SKM-1 treated with dmso at 0.1 percent for 144 hours (cell line): ENCODE data around the gene SNX20.
A peak's percentile ranks its signal among the peaks of the same experiment; 100 is the strongest.

Experiments
- DNase-seq: peaks from one replicate; lab custom pipeline; 2025; ENCODE audit not compliant: unreplicated experiment; lab: John Stamatoyannopoulos, UW

Gene SNX20

DNA sequence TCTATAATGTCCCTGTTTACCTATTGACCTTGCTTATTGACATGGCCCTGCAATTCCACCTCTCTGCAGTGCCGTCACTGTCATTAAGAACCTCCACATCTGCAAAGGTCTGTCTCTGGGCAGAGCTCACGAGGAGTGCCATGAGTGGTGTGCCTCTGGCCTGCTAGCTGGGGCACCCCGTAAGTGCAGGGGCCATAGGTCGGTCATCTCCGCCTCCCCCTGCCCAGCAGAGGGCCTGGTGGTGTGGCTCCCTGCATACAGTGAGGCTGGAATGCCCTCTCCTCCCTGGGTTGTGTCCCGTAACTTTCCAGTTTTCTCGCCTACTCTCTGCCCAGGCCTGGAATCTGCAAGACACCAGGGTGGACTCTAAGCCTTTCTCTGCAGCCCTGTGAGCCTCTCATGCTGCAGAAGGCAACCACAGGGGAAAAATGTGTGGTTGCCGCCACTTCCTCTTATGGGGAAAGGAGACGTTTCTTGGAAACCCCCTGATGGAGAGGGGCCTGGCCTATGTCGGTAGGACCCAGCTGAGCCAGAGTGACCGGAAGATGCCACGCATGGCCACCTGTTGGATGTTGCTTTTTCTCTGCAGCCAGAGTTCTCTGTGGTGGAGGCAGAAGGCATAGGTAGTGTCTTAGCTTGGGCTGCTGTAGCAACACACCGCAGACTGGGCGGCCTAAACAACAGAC, 2.7 kb upstream of the SNX20 start:
- DNase-seq: peak; percentile 83

DNA sequence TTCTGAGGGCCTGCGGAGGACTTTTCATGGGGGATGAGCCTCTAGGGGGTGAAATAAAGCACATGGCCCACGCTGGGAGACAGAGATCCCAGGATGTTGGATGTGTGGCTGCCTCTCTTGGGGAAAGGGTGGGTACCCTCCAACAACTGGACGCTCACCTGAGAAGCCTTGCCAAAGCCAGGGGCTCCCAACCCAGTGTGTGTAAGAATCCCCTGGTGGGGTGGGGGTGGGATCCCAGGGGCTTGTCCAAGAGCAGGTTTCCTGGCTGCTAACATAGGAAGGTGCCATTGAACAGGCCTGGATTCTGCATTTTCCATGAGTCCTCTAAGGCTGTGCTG, 587 bp downstream of the SNX20 start:
- DNase-seq: no peak

DNA sequence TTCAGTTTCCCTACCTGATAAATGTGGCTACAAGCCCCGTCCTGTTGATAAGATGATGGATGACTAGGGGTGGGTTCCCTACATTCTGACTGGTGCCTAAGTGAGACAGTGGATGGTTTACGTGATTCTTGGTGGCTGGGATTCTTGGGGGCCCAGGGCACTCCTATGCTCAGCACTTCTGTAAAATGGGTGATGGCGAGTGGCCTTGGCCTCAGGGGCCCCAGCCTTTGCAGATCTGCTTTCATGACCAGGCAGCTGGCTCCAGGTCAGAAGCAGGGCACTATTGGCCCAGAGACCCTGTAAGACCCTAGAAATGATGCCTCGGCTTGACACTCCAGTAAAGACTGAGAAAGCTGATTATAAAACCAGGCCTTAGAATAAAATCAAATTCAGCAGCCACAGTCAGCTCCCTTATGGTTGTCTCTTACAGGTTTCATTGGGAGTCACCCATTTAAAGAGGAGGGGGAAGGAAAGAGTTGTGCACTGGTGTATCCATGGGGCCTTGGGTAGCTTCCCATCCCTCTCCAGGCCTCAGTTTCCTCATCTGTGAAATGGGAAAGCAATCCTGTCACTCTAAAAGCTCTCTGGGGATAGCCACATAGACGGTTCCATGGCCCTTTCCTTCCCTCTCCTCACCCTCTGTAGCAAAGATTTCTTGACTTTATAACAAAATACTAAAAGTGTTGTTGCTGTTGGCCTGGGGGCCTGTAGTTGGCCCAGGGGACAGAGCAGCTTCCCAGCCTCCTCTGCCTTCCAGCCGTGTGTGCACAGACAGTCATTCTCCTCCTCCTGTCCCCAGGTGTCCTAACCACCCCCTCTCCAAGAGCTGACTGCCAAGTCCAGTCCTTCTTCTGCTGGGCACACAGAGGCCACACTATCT, 1.2 kb downstream of the SNX20 start:
- DNase-seq: no peak

DNA sequence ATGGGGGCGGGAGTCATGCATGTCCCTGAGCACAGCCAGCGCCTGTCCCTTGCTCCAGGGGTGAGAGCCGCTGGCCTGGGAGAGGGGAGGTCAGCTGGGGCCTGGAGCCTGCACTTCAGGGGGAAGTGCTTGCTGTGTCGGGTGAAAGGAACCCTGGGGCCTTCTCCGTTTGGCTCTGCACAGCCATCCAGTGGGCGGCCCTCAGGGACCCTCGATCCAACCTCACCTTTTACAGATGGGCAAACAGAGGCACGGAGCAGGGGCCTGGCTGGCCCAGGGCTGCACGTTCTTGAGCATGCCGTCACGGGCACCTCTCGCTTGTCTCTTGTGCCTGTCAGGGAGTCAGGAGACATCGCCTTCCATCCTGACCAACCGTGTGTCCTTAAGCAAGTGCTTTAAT, 1.8 kb downstream of the SNX20 start:
- no peak for DNase-seq

DNA sequence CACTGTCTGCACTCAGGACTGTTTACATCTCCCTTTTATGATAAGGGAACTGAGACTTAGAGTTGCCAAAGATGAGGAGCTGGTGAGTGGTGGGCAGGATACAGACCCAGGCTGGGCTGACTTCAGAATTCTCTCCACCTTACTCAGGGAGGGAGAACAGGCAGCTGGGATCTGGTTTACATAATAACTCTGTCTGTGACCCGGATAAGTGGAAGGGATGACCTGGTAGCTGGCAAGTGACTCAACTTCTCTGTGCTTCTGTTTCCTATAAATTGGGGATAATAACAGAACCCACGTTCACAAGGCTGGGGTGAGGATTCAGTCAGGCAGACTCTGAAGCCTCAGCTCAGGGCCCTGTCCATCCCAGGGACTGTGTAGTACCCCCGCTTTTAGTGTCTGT, 2.6 kb downstream of the SNX20 start:
- no peak for DNase-seq

DNA sequence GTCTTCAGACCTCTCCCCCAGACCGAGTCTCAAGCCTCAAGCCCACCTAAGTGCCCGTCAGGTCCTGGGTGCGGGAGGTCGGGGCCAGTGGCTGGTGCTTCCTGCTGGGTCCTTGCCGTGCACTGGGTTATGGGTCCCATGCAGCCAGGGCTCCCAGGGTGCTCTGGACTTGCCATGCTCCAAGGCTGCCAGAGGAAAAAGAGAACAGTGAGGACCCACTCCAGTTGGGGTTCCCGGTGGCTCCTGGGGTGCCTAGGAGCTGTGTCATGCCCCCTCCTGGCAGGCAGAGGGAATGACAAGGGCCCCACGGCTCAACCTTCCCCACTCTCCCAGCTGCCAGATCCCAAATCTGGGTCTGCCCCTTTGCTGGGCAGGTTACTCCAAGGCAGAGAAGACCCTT, 3.8 kb downstream of the SNX20 start:
- no peak for DNase-seq

DNA sequence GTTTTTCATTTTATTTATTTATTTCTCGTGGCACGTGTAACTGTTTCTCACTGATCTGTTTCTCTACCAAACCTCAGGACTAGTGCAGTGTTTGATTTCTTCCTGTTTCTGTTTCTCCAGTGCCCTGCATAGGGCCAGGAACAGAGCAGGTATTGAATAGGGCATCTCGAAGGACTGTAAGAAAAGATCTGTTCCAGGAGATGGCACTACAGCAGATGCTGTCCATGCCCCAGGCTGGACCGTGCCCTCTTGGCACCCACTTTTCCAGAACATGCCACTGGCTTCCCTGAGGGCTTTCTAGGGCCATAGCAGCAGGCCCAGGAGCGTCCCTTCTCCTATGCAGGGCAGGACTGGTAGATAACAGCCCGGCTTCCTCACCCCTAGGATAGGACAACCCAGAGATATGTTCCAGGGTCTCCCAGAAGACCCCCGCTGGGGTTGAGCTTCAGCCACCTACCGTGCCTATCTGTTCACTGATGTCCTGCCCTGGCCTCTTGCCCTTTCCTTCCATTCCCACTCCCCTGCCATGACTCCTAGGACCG, 4.4 kb downstream of the SNX20 start:
- DNase-seq: no peak

DNA sequence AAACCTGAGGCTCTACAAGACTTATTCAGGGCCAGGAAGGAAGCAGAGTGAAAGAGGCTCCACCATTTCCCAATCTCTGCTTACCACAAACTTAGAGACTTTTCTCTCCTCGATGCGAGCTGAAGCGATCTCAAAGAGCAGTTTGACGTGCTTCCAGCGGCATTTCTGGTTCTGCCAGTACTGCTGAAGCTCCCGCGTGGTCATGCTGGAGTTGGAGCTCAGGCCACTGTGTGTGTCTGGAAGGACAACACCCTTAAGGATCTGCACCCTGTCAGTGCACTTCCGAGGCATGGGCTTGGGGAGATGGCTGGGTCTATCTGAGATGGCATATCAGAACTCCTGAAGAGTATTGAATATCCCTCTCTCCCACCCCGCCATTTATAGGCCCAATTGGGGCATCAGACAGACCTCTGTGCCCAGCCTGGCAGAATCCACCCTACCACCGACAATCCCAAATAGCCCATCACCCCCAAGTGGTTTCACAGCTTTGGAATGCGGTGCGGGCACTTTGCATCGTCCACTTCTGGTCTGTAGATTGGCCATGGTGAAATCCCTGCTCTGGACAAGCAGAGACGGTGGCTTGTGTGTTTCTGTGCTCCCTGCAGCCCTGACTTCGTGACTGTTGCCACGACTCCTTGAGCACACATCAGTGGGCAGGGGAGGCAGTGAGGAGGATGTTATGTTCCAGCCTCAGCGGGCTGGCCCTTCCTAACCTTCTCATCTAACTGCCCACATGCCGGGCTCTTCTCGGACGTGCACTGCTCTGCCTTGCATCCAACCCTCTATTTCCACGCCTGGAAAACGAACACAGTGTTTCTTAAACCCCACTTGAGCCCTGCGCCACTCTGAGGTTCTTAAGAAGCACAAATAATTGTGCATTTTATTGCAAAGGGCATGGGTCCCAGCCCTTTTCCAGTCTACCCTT, 5.2 kb downstream of the SNX20 start:
- DNase-seq: no peak

DNA sequence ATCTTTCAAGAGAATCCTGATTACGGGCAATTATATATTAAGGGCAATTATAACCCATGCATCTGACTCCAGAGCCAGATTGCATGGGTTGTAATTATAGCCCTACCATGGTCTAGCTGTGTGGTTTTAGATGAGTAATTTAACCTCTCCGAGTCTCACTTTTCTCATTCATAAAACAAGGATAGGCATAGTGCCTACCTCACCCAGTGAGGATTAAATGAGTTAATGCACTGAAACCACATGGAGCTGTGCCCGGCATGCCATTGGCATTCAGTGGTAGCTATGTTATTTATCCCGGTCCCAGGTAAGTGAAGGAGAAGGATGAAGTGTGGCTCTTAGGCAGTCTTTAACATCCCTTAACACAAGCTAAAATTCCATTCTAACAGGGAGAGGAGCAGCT, 6.3 kb downstream of the SNX20 start:
- no peak for DNase-seq

DNA sequence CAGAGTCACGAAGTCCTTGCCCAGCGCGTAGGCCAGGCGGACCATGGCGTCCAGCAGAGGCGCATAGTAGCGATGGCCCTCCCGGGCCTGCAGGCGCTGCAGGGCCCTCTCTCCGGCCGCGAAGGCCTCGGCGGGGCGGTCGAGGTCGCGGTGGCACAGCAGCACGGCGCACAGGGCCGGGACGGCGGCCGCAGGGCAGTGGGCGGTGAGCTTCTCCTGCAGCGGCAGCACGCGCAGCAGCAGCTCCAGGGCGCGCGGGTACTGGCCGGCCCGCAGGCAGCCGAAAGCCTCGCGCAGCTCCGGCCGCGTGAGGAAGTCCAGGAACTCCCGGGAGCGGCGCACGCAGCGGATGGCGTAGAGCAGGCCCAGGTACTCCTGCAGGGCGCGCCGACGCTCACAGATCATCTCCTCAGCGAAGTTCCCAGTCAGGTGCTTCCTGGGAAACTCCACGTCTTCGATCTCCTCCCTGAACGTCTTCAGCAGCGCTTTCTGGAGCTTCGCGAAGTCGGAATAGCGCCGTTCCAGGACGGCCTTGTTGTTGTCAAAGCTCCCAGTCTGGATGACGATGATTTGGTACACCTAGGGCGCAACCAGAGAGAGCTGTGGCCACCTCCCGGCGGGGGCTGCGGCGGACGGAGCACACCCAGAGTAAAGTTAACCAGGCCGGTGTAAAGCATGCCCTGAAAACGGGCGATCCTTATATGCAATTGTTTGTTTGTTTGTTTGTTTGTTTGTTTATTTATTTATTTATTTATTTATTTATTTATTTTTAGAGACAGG, 7.4 kb downstream of the SNX20 start:
- no peak for DNase-seq

DNA sequence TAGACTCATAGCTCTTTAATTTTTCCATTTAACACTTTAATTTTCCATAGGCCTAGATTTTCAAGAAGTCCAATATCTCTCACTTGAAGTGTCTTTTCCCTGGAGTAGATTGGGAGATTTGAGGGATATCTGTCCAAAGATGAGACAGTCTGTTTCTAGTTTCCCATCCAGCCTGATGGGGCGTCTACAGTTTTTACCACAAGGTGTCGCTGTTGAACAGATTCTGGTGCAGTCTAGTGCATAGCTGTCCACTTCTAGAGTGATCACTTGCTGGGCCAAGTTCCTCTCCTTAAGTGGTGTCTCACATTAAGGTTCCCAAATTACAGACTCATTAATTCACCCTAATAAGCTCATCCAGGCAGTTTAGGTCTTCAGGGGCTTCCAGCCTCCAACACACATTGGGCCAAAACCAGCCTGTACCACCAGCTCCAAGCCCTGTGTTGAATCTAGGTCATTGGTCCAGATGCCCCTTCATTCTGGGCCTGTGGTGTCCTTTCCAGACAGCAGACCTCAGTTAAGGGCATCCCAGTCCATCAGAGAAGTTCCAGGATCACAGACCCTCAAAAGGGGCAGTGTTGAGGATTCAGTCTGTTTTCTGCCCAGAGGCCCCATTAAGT, 9.4 kb downstream of the SNX20 start:
- DNase-seq: peak; percentile 43

DNA sequence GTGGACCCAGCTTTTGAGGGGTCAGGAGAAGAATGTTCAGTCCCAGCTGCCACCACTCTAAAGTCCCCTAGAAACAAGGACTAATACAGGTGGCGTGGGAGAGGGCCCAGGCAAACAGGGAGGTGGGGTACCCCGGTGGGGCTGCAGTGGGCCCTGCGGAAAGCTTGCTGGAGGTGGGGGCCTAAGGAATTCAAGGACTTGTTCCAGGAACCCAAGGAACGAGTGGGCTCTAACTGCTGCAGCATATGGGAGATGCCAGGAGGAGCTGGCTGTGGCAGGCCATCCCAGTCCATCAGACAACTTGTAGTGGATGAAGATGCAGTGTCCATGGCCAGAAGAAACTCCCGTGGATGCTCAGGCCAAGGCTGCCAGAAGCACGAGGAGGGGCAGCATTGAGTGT, 10.6 kb downstream of the SNX20 start:
- DNase-seq: no peak

DNA sequence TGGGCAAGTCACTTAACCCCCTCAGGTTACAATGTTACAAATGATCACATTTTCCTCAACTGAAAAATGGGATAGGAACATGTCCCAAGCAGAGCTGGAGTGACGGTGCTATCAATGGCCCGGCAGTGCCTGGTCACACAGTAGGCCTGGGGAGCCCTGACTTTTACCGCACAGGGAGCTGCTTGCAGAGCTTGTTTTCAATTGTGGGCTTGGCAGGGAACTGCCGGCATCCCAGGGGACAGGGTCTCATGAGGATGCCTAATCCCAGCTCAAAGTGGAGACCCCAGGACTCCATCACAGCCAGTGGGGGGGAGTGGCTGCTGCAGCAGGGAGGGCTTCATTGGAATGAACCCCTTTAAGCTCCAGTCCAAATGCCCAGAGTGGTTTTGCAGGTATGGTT, 11.4 kb downstream of the SNX20 start:
- no peak for DNase-seq

DNA sequence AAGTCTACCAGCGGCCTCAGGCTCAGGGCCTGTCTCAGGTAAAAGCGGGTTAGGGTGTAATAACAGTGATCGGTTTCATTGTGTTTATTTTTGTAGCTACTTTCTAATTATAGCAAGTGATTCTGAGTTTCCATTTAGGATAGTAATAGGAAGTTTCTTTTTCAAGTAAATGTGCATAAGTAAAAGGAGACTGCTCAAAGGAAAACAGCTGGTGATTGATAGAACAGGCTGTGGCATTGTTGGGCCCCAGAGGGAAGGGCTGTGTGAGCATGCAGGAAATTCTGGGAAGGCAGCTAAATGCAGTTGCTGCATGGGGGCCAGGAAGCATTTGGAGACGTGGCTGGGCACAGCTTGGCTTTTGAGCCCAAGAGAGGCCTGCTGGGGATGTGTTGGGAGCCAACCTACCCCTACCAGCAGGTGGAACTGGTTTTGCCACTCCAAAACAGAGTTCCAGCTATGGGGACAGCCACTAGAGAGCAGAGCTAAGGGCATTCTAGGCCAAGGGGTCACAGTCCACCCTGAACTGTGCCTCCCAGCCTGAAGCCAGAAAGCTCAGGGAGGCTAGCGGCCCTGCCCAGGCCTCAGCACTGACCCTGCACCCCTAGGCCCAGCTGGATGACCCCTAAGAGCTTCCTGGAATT, 12.6 kb downstream of the SNX20 start:
- DNase-seq: no peak

DNA sequence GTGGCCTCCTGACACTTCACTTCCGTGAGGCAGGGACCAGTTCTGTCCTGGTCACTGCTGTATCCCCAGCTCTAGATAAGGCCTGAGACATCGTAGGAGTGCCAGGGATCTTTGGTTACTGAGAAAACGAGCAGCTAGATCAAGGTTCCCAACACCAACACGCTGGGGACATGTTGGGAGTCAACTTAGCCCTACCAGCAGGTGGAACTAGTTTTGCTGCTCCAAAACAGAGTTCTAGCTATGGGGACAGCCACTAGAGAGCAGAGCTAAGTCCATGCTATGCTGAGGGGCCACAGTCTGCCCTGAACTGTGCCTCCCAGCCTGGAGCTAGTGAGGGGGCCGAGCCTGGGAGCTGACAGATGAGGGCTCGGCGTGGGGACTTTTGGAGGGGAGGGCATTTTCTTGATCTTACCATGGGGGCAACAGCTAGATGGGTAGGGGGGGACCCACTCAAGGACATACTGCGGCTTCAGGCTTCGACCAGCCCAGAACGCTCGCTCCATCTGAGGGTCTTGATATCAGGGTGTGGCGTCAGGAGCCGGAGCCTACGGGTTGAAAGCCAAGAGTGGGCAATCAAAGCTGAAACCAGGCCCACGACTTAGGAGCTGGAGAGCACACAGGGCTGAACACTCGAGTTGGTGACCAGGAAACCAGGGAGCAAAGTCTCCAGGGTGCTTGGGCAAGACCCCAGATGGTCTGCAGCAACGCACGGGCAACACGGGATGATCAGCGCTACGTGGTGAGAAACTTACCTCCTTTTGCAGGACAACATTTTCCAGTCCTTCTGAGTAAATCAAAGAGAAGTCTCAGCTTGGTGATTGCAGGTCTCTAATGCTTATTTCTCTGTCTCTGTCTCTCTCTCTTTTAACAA, 13.4 kb downstream of the SNX20 start:
- DNase-seq: no peak

DNA sequence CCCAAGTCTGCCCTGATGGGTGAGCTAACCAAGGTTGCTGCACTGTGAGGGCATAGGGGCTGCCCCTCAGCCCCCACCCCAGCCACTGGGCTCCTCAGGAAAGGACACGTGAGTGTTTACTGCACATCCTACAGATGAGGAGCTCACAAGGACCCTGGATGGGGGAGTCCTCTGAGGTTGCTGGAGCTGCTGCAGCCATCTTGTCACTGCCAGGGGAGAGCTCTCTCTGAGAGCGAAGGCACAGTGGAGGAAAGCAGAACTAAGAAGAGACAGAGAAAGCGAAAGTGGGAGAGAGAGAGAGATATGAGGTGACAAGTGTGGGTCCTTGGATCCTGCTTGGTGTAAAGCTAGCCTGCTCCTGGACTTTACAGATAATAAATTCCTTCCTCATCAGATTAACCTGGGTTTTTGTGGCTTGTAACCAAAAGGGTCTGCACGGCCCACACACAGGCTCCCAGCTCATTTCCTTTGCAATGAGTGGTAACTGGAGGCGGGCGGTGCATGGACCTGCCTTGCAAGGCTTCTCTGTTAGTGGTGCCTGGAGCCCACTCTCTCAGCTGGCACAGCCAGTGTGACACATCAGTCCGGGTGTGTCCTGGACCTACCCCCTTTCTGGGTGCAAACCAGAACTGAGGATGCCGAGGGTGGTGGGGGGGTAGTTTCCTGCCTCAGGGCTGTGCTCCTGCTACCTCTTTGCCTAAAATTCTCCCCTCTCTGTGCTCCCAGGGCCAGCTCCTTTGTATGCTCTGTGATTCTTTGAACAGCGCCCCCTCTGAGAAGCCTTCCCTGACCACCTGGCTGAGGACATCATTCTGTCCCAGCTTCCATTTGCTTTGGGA, 14.2 kb downstream of the SNX20 start:
- DNase-seq: peak; percentile 18

DNA sequence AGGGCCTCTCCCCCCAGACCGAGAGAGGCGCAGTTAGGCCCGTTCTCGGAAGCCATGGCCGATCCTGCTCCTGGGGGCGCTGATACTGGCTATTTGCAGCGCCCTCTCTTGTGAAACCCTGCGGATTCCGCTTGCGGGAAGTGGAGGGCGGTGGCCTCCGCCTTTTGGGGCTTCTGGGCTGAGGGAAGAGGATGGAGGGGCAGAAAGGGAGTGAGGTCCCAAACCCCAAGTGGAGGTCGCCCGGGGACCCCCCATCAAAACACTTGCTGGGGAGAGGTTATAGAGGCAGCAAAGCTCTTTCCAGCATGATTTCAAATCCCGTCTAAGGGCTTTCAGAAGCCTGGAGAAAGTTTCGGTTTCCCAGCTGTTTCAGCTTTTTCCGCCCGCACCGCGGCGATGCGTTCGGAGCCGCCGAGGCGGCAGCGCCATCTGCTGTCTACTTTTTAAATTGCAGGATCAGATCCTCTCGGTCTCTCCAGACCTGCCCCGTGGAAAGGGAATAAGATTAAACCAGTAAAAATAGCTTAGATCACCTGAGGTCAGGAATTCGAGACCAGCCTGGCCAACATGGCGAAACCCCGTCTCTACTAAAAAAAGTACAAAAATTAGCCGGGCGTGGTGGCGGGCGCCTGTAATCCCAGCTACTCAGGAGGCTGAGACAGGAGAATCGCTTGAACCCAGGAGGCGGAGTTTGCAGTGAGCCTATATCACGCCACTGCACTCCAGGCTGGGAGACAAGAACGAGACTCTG, 15.8 kb downstream of the SNX20 start:
- peak; percentile 86 for DNase-seq
